H1 (cell line): Measurements from ENCODE around the gene CEP170. TPM values are rescaled to one million over a fixed set of nuclear protein-coding genes. Genes with fewer than 3 reads are reported as not detected.
A peak's percentile ranks its signal among the peaks of the same experiment; 100 is the strongest.

Experiments used
- CHD7 ChIP-seq: fragments of 300-600 bp; sonication (generic); IDR thresholded peaks from 2 replicates; pipeline ENCODE4 v1.7.1; 2012; ENCODE audit warnings: low read length, moderate library complexity, mild to moderate bottlenecking, inconsistent platforms; ENCODE audit not compliant: insufficient replicate concordance
- CTBP2 ChIP-seq: IDR thresholded peaks from 2 replicates; pipeline ENCODE4 v1.7.0; 2011; ENCODE audit warnings: borderline replicate concordance, mild to moderate bottlenecking, moderate library complexity, mixed read lengths, low read length; ENCODE audit not compliant: insufficient read depth, insufficient read length
- JUND ChIP-seq: IDR thresholded peaks from 2 replicates; pipeline ENCODE4 v1.6.1; 2011; ENCODE audit warnings: mild to moderate bottlenecking, improper control_type of control experiment, low read length
- KDM5A ChIP-seq: fragments of 200-600 bp; IDR thresholded peaks from 2 replicates; pipeline ENCODE4 v1.7.1; 2012; ENCODE audit warnings: mild to moderate bottlenecking, low read length, inconsistent platforms, mixed read lengths
- PHF8 ChIP-seq: fragments of 200-600 bp; sonication (generic); conservative IDR thresholded peaks from 2 replicates; pipeline ENCODE4 v1.7.1; 2012; ENCODE audit warnings: low read depth, mild to moderate bottlenecking, inconsistent platforms, low read length, moderate library complexity
- RXRA ChIP-seq: IDR thresholded peaks from 2 replicates; pipeline ENCODE4 v1.6.1; 2011; ENCODE audit warnings: low read depth, mild to moderate bottlenecking, low read length, moderate library complexity; ENCODE audit not compliant: insufficient read depth
- SUZ12 ChIP-seq: fragments of 200-600 bp; sonication (generic); IDR thresholded peaks from 2 replicates; pipeline ENCODE4 v1.6.1; 2012; ENCODE audit warnings: mild to moderate bottlenecking, inconsistent platforms, low read length, moderate library complexity, mixed read lengths
- TCF12 ChIP-seq: IDR thresholded peaks from 2 replicates; pipeline ENCODE4 v1.6.1; 2011; ENCODE audit warnings: low read depth, mild to moderate bottlenecking, low read length
- polyA plus RNA-seq, 7 experiments: library from polyadenylated mRNA; depleted of rRNA in 3 of 7; stranded (reverse) in 5 of 7; unstranded in 2 of 7; fragments of >200 nt in 5 of 7; fragments of 200-250 nt in 2 of 7; gene quantifications; 1 replicate in 5 of 7; 2 replicates in 1 of 7; 4 replicates in 1 of 7; pipeline versions ENCODE4 v1.2.1 to v1.2.3, GENCODE V29; 2011 to 2013; ENCODE audit warnings: missing spikeins in 2 of 7, mixed read lengths in 2 of 7
- total RNA-seq: library from RNA; stranded (reverse); fragmentation: NEBNext Ultra II Directional; extraction: Animal tissue kit (Norgen Biotek cat#: 25700); gene quantifications from 2 replicates; pipeline ENCODE4 v1.2.1, GENCODE V29; 2021
- TF ChIP-seq, protein P1 (sequence below): IDR thresholded peaks from 2 replicates; pipeline ENCODE4 v1.6.1; 2012; ENCODE audit warnings: inconsistent platforms

Gene CEP170
- total and polyA plus RNA-seq, 2 of the 8 experiments (the other 6 are each of a cell fraction or from before 2014, with no cell fraction given), result 33.1 to 97.2 TPM

GRCh38 chr1:243255791-243256512, 871 bp upstream of the CEP170 start, which contains the start of gene SDCCAG8 (continued):
- TF ChIP-seq CHD7, result no peak
- TF ChIP-seq KDM5A, result no peak
- no peak for TF ChIP-seq JUND
- TF ChIP-seq TCF12, result no peak
- TF ChIP-seq CTBP2, result no peak
- no peak for TF ChIP-seq SUZ12
- TF ChIP-seq RXRA, result no peak
- TF ChIP-seq PHF8, result peak; percentile 36
- TF ChIP-seq, protein P1, sequence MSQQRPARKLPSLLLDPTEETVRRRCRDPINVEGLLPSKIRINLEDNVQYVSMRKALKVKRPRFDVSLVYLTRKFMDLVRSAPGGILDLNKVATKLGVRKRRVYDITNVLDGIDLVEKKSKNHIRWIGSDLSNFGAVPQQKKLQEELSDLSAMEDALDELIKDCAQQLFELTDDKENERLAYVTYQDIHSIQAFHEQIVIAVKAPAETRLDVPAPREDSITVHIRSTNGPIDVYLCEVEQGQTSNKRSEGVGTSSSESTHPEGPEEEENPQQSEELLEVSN, result peak; percentile 58; the same call in 1 of the 2 replicates
